Neural progenitor cell (in vitro differentiated cells): Measurements from ENCODE around the gene SHMT1.

Source experiments
- EZH2 ChIP-seq: fragments of 200-600 bp; sonication (generic); IDR thresholded peaks from 2 replicates; pipeline ENCODE4 v1.6.1; 2017; ENCODE audit warnings: antibody characterized with exemption, mild to moderate bottlenecking, moderate library complexity
- TF ChIP-seq, protein P1 (sequence below): fragments of 200-600 bp; sonication (generic); IDR thresholded peaks from 2 replicates; pipeline ENCODE4 v1.5.1; 2017; ENCODE audit warnings: antibody characterized with exemption, mild to moderate bottlenecking

DNA sequence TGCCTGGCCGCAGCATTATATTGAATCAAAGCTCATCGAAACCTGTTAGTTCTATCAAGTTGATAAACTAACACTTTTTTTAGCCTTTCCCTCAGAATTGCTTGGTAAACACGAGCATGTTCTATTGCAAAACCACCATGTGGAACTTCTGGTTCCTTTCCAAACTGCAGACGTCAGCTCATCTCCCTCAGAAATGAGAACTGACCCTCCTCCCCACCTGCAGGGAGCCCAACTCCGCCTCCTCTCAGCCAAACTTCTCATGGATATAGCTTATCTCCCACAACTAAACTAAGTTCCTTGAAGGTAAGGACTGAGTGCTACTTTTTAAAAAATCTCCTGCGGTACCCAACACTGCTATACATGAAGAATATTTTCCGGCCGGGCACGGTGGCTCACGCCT lies 6.7 kb downstream of the SHMT1 start:
- TF ChIP-seq, protein P1, sequence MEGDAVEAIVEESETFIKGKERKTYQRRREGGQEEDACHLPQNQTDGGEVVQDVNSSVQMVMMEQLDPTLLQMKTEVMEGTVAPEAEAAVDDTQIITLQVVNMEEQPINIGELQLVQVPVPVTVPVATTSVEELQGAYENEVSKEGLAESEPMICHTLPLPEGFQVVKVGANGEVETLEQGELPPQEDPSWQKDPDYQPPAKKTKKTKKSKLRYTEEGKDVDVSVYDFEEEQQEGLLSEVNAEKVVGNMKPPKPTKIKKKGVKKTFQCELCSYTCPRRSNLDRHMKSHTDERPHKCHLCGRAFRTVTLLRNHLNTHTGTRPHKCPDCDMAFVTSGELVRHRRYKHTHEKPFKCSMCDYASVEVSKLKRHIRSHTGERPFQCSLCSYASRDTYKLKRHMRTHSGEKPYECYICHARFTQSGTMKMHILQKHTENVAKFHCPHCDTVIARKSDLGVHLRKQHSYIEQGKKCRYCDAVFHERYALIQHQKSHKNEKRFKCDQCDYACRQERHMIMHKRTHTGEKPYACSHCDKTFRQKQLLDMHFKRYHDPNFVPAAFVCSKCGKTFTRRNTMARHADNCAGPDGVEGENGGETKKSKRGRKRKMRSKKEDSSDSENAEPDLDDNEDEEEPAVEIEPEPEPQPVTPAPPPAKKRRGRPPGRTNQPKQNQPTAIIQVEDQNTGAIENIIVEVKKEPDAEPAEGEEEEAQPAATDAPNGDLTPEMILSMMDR: no peak
- TF ChIP-seq EZH2: no peak
